ENCODE results near the gene ZNF208.

DNA sequence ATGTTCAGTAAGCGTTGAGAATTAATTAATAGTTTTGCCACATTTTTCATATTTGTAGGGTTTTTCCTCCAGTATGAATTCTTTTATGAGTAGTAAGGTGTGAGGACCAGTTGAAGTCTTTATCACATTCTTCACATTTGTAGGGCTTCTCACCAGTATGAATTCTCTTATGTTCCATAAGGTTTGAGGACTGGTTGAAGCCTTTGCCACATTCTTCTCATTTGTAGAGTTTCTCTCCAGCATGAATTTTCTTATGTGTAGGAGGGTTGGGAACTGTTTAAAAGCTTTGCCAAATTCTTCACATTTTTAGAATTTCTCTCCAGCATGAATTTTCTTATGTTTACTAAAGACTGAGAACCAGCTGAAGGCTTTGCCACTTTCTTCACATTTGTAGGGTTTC is 40.3 kb downstream of the ZNF208 start:
- TF ChIP-seq, protein P1, sequence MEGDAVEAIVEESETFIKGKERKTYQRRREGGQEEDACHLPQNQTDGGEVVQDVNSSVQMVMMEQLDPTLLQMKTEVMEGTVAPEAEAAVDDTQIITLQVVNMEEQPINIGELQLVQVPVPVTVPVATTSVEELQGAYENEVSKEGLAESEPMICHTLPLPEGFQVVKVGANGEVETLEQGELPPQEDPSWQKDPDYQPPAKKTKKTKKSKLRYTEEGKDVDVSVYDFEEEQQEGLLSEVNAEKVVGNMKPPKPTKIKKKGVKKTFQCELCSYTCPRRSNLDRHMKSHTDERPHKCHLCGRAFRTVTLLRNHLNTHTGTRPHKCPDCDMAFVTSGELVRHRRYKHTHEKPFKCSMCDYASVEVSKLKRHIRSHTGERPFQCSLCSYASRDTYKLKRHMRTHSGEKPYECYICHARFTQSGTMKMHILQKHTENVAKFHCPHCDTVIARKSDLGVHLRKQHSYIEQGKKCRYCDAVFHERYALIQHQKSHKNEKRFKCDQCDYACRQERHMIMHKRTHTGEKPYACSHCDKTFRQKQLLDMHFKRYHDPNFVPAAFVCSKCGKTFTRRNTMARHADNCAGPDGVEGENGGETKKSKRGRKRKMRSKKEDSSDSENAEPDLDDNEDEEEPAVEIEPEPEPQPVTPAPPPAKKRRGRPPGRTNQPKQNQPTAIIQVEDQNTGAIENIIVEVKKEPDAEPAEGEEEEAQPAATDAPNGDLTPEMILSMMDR (conservative IDR thresholded peaks at IDR 0.05) = no peak
- no peak for TF ChIP-seq EZH2 (IDR thresholded peaks at IDR 0.05; ENCODE audit: low read depth)

All from PC-9 (cell line).